Neural progenitor cell (in vitro differentiated cells): ENCODE data around the gene NUCB1.

Source experiments
- EZH2 ChIP-seq: fragments of 200-600 bp; sonication (generic); IDR thresholded peaks from 2 replicates; pipeline ENCODE4 v1.6.1; 2017; ENCODE audit warnings: antibody characterized with exemption, mild to moderate bottlenecking, moderate library complexity
- TF ChIP-seq, protein P1 (sequence below): fragments of 200-600 bp; sonication (generic); IDR thresholded peaks from 2 replicates; pipeline ENCODE4 v1.5.1; 2017; ENCODE audit warnings: antibody characterized with exemption, mild to moderate bottlenecking

DNA sequence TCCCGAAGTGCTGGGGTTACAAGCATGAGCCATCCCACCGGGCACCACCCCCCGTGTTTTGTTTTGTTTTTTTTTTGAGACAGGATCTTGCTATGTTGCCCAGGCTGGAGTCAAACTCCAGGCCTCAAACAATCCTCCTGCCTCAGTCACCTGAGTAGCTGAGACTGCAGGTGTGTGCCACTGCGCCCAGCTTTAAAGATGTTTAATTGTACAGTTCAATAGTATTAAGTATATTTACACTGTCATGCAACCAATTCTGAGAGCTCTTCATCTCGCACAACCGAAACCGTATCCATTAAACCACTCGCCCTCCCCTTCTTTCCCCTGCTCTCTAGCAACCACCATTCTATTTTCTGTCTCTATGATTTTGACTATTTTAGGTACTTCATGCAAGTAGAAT is 15.6 kb downstream of the NUCB1 start:
- TF ChIP-seq, protein P1, sequence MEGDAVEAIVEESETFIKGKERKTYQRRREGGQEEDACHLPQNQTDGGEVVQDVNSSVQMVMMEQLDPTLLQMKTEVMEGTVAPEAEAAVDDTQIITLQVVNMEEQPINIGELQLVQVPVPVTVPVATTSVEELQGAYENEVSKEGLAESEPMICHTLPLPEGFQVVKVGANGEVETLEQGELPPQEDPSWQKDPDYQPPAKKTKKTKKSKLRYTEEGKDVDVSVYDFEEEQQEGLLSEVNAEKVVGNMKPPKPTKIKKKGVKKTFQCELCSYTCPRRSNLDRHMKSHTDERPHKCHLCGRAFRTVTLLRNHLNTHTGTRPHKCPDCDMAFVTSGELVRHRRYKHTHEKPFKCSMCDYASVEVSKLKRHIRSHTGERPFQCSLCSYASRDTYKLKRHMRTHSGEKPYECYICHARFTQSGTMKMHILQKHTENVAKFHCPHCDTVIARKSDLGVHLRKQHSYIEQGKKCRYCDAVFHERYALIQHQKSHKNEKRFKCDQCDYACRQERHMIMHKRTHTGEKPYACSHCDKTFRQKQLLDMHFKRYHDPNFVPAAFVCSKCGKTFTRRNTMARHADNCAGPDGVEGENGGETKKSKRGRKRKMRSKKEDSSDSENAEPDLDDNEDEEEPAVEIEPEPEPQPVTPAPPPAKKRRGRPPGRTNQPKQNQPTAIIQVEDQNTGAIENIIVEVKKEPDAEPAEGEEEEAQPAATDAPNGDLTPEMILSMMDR: no peak
- no peak for TF ChIP-seq EZH2
